Right kidney (tissue), 1 donor: ENCODE results near the gene GSX1.

Experiments
- DNase-seq: peaks from one replicate; pipeline ENCODE4 v3.0.0-alpha.2; 2016

Gene GSX1

DNA sequence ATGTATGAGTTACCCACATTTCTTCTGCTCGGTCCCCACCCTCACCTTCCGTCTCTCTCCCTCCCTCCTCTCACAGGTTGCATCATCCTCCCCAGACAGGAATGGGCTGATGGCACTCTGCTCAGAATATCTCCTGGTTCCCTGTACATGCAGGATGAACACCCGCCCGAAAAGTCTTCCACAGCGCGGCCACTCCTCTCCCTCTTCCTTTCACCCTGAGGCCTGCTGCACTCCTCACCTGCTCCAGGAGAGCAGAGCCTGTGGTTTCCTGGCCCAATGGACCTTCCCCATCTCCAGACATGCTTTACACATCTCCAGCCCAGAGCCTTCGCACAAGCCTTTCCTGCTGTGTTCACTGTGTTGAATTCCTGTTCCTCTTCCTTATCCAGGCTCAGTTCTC, 40.9 kb downstream of the GSX1 start:
- no peak for DNase-seq

GRCh38 chr13:27834095-27834494, 41.8 kb downstream of the GSX1 start:
- DNase-seq, result no peak

GRCh38 chr13:27835799-27836198, 43.5 kb downstream of the GSX1 start:
- DNase-seq, result no peak

DNA sequence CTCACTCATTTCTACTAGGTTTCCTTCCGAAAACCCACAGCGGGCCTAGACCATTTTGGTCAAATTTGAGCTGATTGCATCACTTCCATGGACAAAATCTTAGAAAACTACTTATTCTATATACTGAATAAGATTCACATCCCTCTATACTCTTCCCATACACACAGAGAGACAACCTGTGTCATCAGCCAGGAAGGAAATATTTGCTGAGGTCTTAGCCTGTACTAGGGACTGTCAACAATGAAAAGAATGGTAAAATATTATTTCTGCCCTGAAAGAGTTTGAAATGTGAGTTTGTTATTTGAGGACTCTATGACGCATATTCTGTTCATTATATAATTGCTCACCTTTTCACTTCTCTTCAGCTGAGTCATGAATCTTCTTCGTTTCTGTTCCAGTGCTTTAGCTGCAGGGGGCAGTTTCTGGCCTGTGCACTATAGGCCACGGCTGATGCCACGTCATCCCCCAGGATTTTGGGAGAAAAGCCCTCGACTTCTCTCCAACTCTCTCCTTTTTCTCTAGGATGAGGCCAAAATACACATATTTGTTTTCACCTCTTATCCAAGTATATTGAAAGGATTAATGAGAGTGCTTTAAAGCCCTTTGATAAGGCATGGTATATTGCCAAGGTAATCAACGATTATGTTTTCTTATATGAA, 47.7 kb downstream of the GSX1 start:
- no peak for DNase-seq

DNA sequence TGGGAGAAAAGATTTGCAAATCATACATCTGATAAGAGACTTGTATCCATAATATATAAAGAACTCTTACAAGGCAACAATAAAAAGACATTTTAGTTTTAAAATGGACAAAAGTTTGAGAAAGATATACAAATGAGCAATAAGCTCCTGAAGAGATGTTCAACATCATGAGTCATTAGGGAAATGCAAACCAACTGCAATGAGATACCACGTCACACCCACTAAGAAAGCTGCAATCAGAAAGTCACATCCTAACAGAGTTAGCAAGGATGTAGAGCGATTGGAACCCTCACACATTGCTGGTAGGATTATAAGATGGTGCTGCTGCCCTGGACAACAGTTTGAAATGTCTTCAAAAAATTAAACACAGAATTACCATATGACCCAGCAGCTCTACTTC, 50.3 kb downstream of the GSX1 start:
- DNase-seq, result no peak
